Kidney (tissue), 14 donors: ENCODE measurements around the gene HECA. TPM values are rescaled to one million over a fixed set of nuclear protein-coding genes. Genes with fewer than 3 reads are reported as not detected.
"Not testable (repeated sequence)": the region's sequence is repeated elsewhere in the genome, so short reads cannot be mapped to it uniquely, and the experiment has no call there.

Experiments
- DNase-seq, 5 donors: peaks; one replicate each; pipeline ENCODE4 v3.0.0-alpha.2; 2013 to 2020
- FAIRE-seq: peaks from 2 replicates; lab custom pipeline; 2012; peaks lifted over from hg19 to GRCh38; lab: Jason Lieb, UNC
- H3K27ac ChIP-seq, 2 donors: one replicate each; pipeline ENCODE4 v1.7.0; 2013; ENCODE audit warnings: low read depth in 2 of 2, low read length in 2 of 2, inconsistent platforms in 1 of 2
- H3K27me3 ChIP-seq: one replicate; pipeline ENCODE4 v1.7.1; 2013; ENCODE audit warnings: low read length, inconsistent platforms; ENCODE audit not compliant: control insufficient read depth, insufficient read depth
- H3K36me3 ChIP-seq, 3 donors: one replicate each; pipeline versions ENCODE4 v1.7.0 to v1.7.1; 2013; ENCODE audit warnings: low read length in 3 of 3, control low read depth in 1 of 3, inconsistent platforms in 1 of 3; ENCODE audit not compliant: insufficient read depth in 3 of 3, control insufficient read depth in 2 of 3
- H3K4me1 ChIP-seq, 3 donors: one replicate each; pipeline versions ENCODE4 v1.7.0 to v1.7.1; 2013; ENCODE audit warnings: low read length in 3 of 3, inconsistent platforms in 1 of 3, low read depth in 1 of 3; ENCODE audit not compliant: control insufficient read depth in 2 of 3, insufficient read depth in 2 of 3
- H3K4me3 ChIP-seq, 3 donors: one replicate each; pipeline versions ENCODE4 v1.7.0 to v1.8.1; 2013; ENCODE audit warnings: low read length in 3 of 3, control low read depth in 1 of 3, inconsistent platforms in 1 of 3
- H3K9ac ChIP-seq, 3 donors: one replicate each; pipeline versions ENCODE4 v1.7.0 to v1.7.1; 2013; ENCODE audit warnings: low read length in 3 of 3, control low read depth in 1 of 3, inconsistent platforms in 1 of 3
- H3K9me3 ChIP-seq, 3 donors: one replicate each; pipeline versions ENCODE4 v1.7.0 to v1.7.1; 2013; ENCODE audit warnings: low read length in 3 of 3, control low read depth in 1 of 3, inconsistent platforms in 1 of 3; ENCODE audit not compliant: control insufficient read depth in 2 of 3, insufficient read depth in 1 of 3
- CTCF ChIP-seq: IDR thresholded peaks from 3 replicates; pipeline ENCODE4 v1.5.1; 2012; ENCODE audit warnings: mild to moderate bottlenecking, moderate library complexity, borderline replicate concordance; ENCODE audit not compliant: insufficient read depth; ENCODE audit errors: extremely low read depth
- intact Hi-C: fragments of 100-400 bp; cut with DNase I; formaldehyde crosslinking; loops from one replicate; pipeline ENCODE4 v1.11.1; 2022
- polyA plus RNA-seq: library from polyadenylated mRNA; stranded (reverse); fragments of 350-450 nt; fragmentation: Illumina TruSeq; extraction: RNeasy Lipid Tissue Mini Kit (QIAGEN cat#74804); gene quantifications from one replicate; pipeline ENCODE4 v1.2.3, GENCODE V29; 2014; ENCODE audit warnings: low read depth, low replicate concordance; ENCODE audit not compliant: insufficient read depth
- total RNA-seq: library from RNA; stranded (reverse); fragmentation: NEBNext Ultra II Directional; extraction: Animal tissue kit (Norgen Biotek cat#: 25700); gene quantifications from one replicate; pipeline ENCODE4 v1.2.1, GENCODE V29; 2021
- donor health status: control.
- donor health status: control.
- donor health status: control.
- donor health status: control.
- donor health status: control.
- donor health status: DM: yes; HTN: yes; CAD: no.
- donor health status: Normal renal cell carcinoma (clear cell type).

The HECA gene
- total and polyA plus RNA-seq, 2 donors from 2014 or later, result 5.2 to 22.0 TPM

DNA sequence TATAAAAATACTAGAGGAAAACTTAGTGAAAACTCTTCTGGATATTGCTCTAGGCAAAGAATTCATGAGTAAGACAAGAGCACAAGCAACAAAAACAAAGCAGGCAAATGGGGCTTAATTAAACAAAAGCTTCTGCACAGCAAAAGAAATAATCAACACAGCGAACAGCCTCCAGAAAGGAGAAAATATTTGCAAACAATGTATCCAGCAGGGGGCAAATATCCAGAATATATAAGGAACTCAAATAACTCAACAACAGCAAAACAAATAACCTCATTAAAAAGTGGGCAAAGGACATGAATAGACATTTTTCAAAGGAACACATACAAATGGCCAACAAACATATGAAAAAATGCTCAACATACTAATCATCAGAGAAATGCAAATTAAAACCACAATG lies 17.1 kb upstream of the HECA start:
- Histone ChIP-seq H3K27me3 (no peaks in the 10 kb centered on the region), H3K36me3 (no peaks in the 10 kb centered on the region), H3K4me1 (no peaks in the 10 kb centered on the region), H3K4me3 (no peak overlapping the region), H3K27ac (no peak overlapping the region), H3K9me3 (peaks cover 0 to 9% (median 0%) of the 10 kb centered on the region in 3 donors), H3K9ac (no peak overlapping the region)
- DNase-seq (no peak), FAIRE-seq (no peak)
- intact Hi-C loops, result no loop called here
- no peak for TF ChIP-seq CTCF

GRCh38 chr6:139119552-139119951 lies 15.3 kb upstream of the HECA start:
- no peaks in the 10 kb centered on the region for H3K27me3 ChIP-seq
- no peaks in the 10 kb centered on the region for H3K36me3 ChIP-seq
- no peak overlapping the region for H3K27ac ChIP-seq
- no peaks in the 10 kb centered on the region for H3K4me1 ChIP-seq
- no peak for TF ChIP-seq CTCF
- DNase-seq (no peak), FAIRE-seq (no peak)
- H3K9me3 ChIP-seq, result peaks cover 0 to 9% (median 0%) of the 10 kb centered on the region in 3 donors
- no peak overlapping the region for H3K4me3 ChIP-seq
- no peak overlapping the region for H3K9ac ChIP-seq
- intact Hi-C loops, result no loop called here

GRCh38 chr6:139122823-139123222 lies 12.1 kb upstream of the HECA start:
- intact Hi-C loops, H3K4me1 ChIP-seq, H3K27ac ChIP-seq, H3K27me3 ChIP-seq, H3K9ac ChIP-seq, FAIRE-seq, DNase-seq, H3K9me3 ChIP-seq, H3K4me3 ChIP-seq, H3K36me3 ChIP-seq: not testable (repeated sequence)

DNA sequence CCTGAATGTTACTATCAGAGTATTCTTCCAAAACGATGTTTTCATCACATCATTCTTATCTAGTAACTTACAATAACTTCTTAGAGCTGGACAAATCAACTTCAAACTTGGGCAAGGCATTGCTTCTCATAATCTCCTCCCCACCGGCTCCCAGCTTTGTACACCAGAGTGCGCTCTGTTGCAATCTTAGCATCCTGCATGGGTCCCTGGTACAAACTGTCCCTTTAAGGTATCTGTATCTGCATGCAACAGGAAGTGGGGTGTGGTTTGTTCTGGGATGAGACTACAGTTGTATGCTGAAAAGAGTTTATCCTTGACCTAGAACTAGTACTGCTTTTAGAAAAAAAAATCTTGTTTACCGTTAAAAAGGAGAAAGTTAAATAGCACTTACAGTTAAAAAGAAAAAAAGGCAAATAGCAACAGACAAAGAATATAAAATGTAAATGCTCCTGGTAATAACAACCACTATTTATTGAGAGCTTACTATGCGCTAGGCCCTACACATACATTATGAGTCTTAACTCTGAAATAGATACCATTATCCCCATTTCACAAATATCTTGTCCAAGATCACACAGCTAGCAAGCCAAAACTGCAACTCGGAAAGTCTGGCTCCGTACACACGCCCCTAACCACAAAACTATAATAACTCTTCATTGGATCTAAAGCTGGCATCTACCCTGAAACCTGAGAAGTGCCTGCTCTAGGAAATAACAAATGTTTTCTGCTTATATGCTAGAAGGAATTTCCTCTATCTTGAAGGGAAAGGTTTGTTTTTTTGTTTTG lies 9.8 kb upstream of the HECA start:
- Histone ChIP-seq H3K4me3 (no peak overlapping the region), H3K9ac (no peak overlapping the region), H3K4me1 (no peaks in the 10 kb centered on the region), H3K9me3 (peaks cover 0 to 1% (median 0%) of the 10 kb centered on the region in 3 donors), H3K27me3 (no peaks in the 10 kb centered on the region), H3K27ac (no peak overlapping the region), H3K36me3 (no peaks in the 10 kb centered on the region)
- FAIRE-seq, result no peak
- intact Hi-C loops, result no loop called here
- TF ChIP-seq CTCF, result peak; percentile 18
- DNase-seq, result peak in 2 of 5 donors; percentile 52 to 68
